ENCODE results near the gene PRPF40B.
A peak's percentile ranks its signal among the peaks of the same experiment; 100 is the strongest.

PRPF40B gene

DNA sequence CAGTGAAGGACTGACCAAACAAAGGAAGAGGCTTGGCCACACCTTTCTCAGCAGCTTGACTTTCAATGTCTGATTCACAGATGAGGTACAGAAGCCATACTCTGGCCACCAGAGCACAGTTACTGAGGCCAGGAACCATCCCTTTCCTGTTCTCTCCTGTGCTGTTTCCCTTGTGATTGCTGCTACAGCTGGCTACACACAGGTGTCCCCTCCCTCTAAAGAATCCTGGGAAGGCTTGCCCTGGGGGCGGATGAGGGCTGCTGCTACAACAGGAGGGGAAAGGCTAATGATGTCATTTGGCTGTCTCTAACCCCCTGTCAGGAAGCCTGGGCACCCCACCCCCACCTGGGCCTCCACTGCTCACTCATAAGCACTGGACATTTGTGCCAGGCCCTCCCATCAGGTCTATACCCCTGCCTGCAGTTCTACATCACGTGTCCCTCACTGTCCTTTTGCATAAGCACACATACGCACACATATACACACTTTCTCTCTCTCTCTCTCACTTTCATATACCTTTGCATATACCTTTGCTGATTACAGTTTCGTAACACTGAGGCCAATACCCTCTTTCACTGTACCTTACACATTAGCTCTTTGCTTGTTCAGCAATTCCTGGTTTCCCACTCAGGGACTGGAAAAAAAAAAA lies 41.4 kb downstream of the PRPF40B start:
- TF ChIP-seq, protein P1, sequence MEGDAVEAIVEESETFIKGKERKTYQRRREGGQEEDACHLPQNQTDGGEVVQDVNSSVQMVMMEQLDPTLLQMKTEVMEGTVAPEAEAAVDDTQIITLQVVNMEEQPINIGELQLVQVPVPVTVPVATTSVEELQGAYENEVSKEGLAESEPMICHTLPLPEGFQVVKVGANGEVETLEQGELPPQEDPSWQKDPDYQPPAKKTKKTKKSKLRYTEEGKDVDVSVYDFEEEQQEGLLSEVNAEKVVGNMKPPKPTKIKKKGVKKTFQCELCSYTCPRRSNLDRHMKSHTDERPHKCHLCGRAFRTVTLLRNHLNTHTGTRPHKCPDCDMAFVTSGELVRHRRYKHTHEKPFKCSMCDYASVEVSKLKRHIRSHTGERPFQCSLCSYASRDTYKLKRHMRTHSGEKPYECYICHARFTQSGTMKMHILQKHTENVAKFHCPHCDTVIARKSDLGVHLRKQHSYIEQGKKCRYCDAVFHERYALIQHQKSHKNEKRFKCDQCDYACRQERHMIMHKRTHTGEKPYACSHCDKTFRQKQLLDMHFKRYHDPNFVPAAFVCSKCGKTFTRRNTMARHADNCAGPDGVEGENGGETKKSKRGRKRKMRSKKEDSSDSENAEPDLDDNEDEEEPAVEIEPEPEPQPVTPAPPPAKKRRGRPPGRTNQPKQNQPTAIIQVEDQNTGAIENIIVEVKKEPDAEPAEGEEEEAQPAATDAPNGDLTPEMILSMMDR (IDR thresholded peaks at IDR 0.05; ENCODE audit: low read depth, low read length) = no peak
- H3K4me3 ChIP-seq (ENCODE audit: low read depth, low read length) = no peak overlapping the region
- DNase-seq (ENCODE audit: low read depth, low spot score) = no peak
- in situ Hi-C loops (cut with HindIII; ENCODE audit: low sequenced_read_pairs) = no loop called here

DNA sequence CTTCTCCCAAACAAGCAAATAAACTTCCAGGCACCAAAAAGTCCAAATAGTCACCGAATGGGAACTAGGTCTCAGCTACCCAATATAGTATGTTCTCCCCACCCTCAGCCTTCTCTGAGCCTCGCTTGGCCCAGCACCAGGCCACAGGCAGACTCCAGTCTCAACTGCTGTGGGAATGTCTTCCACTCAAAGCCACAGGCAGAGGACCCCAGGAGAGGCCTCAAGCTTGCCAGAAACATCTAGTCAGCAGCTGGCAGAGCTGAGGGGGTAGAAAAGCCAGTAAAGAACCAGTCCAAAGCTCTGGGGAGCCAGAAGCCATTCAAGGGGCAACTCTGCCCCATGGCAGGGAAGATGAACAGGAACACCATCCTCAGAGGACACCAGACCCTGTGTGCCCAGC lies 42.0 kb downstream of the PRPF40B start:
- no peak overlapping the region for H3K4me3 ChIP-seq (ENCODE audit: low read depth, low read length)
- TF ChIP-seq, protein P1 (IDR thresholded peaks at IDR 0.05; ENCODE audit: low read depth, low read length) = no peak
- in situ Hi-C loops (cut with HindIII; ENCODE audit: low sequenced_read_pairs) = no loop called here
- peak; percentile 70 for DNase-seq (ENCODE audit: low read depth, low spot score)

DNA sequence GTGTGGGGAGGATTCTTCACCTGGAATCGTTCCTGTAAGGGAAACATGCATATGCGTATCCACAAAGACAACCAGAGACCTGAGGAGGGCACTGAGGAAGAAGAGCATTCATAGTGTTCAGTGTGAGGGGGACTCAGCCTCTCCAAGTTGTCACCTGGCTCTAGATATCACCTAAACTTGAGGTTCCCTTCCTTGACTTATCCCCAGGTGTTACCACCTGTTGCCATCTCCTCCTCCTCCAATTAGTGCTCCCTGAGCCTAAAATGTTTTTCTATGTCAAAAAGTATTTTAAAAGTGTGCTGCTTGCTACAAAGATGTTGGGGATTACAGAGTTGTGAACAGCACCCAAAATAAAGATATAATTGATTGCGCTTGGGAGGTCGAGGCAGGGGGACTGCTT lies 42.8 kb downstream of the PRPF40B start:
- no peak overlapping the region for H3K4me3 ChIP-seq (ENCODE audit: low read depth, low read length)
- in situ Hi-C loops (cut with HindIII; ENCODE audit: low sequenced_read_pairs) = no loop called here
- DNase-seq (ENCODE audit: low read depth, low spot score) = no peak
- TF ChIP-seq, protein P1 (IDR thresholded peaks at IDR 0.05; ENCODE audit: low read depth, low read length) = no peak

DNA sequence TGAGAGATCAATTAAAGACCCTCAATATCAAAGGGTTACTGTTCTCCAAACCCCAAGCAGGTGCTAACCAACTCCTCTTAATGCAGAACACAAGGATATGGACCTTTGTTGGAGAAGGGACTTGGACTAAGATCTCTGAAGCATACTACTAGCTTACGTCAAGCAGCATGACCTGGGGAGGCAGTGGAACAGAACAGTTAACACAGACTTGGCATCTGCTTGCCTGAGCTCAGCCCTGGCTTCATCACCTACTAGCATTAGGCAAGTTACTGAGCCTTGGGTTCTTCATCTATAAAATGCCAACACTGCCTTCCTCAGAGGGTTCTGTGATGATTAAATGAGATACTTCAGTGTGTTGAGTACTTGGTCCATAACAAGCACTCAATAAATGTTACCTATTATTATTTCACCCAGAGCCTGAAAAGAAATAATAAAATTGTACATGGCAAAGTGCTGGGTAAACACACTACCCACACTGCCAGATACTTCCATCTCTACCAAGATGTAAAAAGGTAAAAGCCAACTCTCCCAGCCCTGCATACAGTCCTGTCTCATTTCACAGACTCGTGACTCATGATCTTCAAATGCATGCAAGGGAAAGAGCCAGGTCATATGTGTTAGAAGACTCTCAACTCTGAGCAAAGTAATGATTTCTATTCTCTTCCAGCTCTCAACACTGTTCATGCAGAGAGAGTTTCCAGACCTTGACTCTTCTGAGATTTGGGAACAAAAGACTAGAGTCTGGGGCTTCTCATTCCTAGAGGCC lies 44.1 kb downstream of the PRPF40B start:
- peak; percentile 48 for DNase-seq (ENCODE audit: low read depth, low spot score)
- in situ Hi-C loops (cut with HindIII; ENCODE audit: low sequenced_read_pairs) = no loop called here
- no peak overlapping the region for H3K4me3 ChIP-seq (ENCODE audit: low read depth, low read length)
- TF ChIP-seq, protein P1 (IDR thresholded peaks at IDR 0.05; ENCODE audit: low read depth, low read length) = no peak

DNA sequence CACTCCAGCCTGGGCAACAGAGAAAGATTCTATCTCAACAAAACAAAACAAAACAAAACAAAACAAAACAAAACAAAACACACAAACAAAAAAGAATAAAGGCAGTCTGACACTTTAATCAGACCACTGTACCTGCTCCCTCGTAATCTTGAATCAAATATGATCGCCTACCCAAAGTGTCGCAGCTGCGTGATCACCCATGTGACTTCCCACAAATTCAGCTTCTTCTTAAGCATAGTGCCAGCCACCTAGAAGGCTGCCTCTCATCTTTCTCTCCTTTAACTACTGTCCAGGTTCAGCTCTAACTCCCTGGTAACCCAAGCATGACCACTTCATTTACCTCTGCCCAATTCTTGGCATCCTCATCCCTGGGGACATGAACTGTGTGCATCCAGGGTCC lies 46.4 kb downstream of the PRPF40B start:
- no peak for DNase-seq (ENCODE audit: low read depth, low spot score)
- in situ Hi-C loops (cut with HindIII; ENCODE audit: low sequenced_read_pairs) = no loop called here

DNA sequence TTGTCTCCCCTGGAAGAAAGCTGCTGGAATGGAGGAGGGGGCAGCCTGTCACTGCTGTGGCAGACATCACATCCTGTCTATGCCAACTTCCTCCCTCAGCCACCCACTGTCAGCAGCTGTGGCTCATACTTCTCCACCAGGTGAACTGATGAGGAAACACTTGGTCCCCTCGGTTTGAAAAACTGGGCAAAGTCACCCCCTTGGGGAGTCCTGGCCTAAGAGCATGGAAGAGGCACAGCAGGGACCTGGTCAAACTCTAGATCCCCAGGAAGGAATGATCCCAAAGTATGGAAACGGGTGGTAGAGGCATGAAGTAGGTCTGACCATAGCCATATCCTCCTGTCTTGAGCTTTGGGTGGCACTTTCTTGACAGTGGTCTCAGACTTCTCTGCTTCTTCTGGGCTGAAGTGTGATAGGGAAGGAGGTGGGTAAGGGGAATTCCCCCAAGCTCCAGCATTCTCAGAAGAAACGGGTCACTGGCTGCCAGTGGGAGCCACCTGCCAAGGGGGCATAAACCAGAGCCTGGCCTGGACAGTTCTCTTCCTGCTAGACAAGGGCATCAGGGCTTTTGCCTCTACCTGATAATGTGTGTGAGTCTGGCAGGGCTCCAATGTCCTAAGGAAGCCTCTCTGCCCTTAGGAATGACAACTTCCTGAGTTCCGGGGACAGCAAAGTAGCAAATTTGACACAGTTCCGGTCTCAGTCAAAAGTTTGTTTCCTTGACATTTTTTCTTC lies 47.8 kb downstream of the PRPF40B start:
- in situ Hi-C loops (cut with HindIII; ENCODE audit: low sequenced_read_pairs) = no loop called here
- TF ChIP-seq, protein P1 (IDR thresholded peaks at IDR 0.05; ENCODE audit: low read depth, low read length) = no peak
- H3K4me3 ChIP-seq (ENCODE audit: low read depth, low read length) = no peak overlapping the region
- no peak for DNase-seq (ENCODE audit: low read depth, low spot score)

More for the DNA sequence above, 46.4 kb downstream of the PRPF40B start:
- TF ChIP-seq, protein P1 (IDR thresholded peaks at IDR 0.05; ENCODE audit: low read depth, low read length) = no peak
- H3K4me3 ChIP-seq (ENCODE audit: low read depth, low read length) = no peak overlapping the region
